Femur (tissue), 1 donor: Measurements from ENCODE around the gene MAMDC2.
A peak's percentile ranks its signal among the peaks of the same experiment; 100 is the strongest.
"Not testable (repeated sequence)": the region's sequence is repeated elsewhere in the genome, so short reads cannot be mapped to it uniquely, and the experiment has no call there.

Source experiments
- DNase-seq: peaks from one replicate; pipeline ENCODE4 v3.0.0-alpha.2; 2017

MAMDC2 gene

GRCh38 chr9:70137577-70137976, 93.9 kb downstream of the MAMDC2 start:
- no peak for DNase-seq

- DNase-seq = no peak
Measured at GRCh38 chr9:70142101-70142500, 98.5 kb downstream of the MAMDC2 start.

- no peak for DNase-seq
Measured at GRCh38 chr9:70143394-70144130, 99.9 kb downstream of the MAMDC2 start.

- no peak for DNase-seq
Measured at GRCh38 chr9:70144131-70144503, 100.5 kb downstream of the MAMDC2 start.

GRCh38 chr9:70145981-70146380, 102.3 kb downstream of the MAMDC2 start:
- DNase-seq = no peak

GRCh38 chr9:70147196-70147595, 103.5 kb downstream of the MAMDC2 start:
- no peak for DNase-seq

- no peak for DNase-seq
Measured at GRCh38 chr9:70147651-70148050, 104.0 kb downstream of the MAMDC2 start.

GRCh38 chr9:70152350-70152749, 108.7 kb downstream of the MAMDC2 start:
- no peak for DNase-seq

GRCh38 chr9:70156729-70157128, 113.1 kb downstream of the MAMDC2 start:
- DNase-seq = no peak

GRCh38 chr9:70159630-70160029, 116.0 kb downstream of the MAMDC2 start:
- DNase-seq = no peak

GRCh38 chr9:70160686-70161600, 117.3 kb downstream of the MAMDC2 start:
- DNase-seq = peak; percentile 43

GRCh38 chr9:70165006-70165602, 121.5 kb downstream of the MAMDC2 start:
- DNase-seq = no peak

- DNase-seq = no peak
Measured at GRCh38 chr9:70168521-70168920, 124.9 kb downstream of the MAMDC2 start.

- no peak for DNase-seq
Measured at GRCh38 chr9:70169222-70169621, 125.6 kb downstream of the MAMDC2 start.

- DNase-seq = no peak
Measured at GRCh38 chr9:70170151-70170790, 126.6 kb downstream of the MAMDC2 start.

- no peak for DNase-seq
Measured at GRCh38 chr9:70172532-70172931, 128.9 kb downstream of the MAMDC2 start.

GRCh38 chr9:70177121-70177520, 133.5 kb downstream of the MAMDC2 start:
- DNase-seq = no peak

GRCh38 chr9:70192707-70193106, 149.1 kb downstream of the MAMDC2 start:
- no peak for DNase-seq

- no peak for DNase-seq
Measured at GRCh38 chr9:70195456-70195855, 151.8 kb downstream of the MAMDC2 start.

- no peak for DNase-seq
Measured at GRCh38 chr9:70197216-70198044, 153.8 kb downstream of the MAMDC2 start.

GRCh38 chr9:70204743-70205142, 161.1 kb downstream of the MAMDC2 start:
- not testable (repeated sequence) for DNase-seq

- DNase-seq = no peak
Measured at GRCh38 chr9:70205366-70206020, 161.8 kb downstream of the MAMDC2 start.
